NOMO-1 treated with DMSO at 0.1 percent for 48 hours (cell line): ENCODE measurements around the gene DPP7.

ENCODE experiments used
- DNase-seq: peaks from one replicate; lab custom pipeline; 2025; ENCODE audit not compliant: unreplicated experiment; lab: John Stamatoyannopoulos, UW

DPP7 gene

DNA sequence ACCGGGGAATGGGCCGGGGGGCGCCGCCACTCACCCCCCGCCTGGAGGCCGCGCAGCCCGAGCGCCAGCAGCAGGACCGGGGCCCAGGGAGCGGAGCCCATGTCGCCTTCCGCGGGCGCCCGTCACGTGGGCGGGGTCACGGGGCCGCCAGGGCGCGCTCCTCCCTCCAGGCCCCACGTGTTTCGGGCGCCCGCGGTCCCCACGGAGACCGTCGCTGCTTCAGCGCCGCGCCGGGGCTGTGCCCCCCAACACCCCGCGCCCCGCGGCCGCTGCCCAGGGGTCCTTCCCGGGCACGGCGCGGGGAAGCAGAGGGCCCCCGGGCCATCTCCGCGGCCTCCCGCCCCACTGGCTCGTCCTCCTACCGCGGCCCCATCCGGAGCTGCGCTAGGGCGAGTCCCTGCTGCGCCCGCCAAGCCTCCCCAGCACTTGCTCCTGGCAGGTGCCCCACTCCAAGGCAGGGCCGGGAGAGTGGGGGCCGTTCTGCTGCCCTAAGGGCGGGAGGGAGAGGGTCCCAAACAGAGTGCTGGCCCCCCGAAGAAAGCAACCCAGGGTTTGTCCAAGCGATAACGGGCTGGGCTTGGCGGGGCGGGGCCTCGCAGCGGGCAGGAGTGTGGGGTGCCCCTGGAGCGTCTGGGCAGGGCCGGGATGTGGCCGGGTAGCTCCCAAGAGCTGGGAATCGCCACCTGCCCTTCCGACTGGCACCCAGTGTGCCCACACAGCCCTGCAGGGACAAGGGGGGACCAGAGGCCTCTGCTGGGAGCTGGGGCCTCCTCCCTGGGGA is at the start of gene DPP7:
Gene DPP7 (minus strand): TSS at position 121 of the 781 bp plus-strand sequence. CDS start 20 bp downstream, at position 101.
- DNase-seq, result peak; percentile 71

DNA sequence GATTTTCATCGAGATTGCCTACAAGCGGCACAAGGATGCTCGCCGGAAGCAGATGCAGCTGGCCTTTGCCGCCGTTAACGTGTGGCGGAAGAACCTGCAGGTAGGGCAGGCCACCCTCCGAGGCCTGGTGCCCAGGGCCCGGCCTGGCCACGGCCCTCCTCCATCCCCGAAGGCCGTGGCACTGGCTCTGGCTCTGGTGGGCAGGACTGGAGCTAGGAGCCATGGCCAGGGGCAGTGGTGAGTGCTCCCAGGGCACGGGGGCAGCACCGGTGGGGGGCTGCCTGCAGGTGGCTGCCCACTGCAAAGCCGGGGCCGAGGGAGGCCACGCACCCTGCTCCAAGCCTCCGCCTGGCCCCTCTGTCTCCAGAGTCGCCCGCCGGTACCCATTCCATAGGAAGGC is 49.3 kb upstream of the DPP7 start:
- DNase-seq, result no peak

DNA sequence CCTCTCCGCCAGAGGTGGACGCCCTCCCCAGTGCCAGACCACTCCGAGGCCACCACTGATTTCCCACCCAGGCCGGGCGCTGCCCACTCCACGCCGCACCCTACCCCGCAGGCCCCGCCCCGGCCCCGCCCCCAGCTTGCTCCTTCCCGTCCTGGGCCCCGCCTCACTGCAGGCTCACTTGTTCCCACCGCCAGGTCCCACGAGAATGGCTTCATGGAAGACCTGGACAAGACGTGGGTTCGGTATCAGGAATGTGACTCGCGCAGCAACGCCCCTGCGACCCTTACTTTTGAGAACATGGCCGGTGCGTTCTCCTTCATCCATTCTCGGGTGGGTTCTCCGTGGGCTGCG is 48.8 kb upstream of the DPP7 start:
- no peak for DNase-seq

DNA sequence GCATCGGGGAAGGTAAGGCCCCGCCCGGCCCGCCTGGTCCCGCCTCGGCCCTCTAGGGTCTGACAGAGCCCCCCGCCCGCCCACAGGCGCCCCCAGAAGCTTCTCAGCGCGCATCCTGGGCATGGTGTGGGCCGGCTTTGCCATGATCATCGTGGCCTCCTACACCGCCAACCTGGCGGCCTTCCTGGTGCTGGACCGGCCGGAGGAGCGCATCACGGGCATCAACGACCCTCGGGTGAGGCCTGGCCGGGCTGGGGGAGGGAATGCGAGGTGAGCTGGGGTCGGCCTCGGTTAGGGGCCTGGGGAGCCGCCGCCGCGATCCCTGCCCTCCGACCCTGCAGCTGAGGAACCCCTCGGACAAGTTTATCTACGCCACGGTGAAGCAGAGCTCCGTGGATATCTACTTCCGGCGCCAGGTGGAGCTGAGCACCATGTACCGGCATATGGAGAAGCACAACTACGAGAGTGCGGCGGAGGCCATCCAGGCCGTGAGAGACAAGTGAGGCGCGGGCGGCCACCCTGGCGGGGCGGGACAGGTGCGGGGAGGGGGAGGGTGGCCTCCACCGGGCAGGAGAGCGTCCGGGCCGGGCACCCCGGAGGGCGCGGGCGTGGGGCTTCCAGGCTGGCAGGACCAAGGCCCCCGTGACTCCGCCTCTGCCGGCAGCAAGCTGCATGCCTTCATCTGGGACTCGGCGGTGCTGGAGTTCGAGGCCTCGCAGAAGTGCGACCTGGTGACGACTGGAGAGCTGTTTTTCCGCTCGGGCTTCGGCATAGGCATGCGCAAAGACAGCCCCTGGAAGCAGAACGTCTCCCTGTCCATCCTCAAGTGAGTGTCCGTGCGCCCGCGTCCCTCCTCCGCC is 48.2 kb upstream of the DPP7 start:
- no peak for DNase-seq

DNA sequence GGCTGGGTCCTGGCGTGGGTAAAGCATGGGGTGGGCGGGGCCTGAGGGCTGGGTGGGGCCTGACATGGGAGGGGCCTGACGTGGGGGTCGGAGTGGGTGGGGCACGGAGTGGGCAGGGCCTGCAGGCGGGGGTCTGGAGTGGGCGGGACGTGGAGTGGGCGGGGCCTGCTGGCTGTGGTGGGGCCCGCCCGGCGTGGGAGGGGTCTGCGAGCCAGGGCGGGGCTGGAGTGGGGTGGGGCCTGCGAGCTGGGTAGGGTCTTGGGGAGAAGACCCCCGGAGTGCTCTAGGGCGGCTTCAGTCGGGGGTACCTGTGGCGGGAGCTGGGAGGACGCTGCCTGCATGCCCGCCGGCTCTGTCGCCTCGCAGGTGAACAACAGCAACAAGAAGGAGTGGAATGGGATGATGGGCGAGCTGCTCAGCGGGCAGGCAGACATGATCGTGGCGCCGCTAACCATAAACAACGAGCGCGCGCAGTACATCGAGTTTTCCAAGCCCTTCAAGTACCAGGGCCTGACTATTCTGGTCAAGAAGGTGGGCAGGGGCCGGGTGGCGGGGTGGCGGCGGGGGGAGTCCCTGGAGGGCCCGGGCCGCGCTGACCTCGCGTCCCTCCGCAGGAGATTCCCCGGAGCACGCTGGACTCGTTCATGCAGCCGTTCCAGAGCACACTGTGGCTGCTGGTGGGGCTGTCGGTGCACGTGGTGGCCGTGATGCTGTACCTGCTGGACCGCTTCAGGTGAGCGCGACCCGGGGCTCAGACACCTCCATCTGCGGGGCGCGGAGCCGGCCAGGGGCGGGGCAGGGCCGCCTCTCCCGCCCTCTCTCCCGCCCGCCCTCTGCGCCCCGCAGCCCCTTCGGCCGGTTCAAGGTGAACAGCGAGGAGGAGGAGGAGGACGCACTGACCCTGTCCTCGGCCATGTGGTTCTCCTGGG is 47.3 kb upstream of the DPP7 start:
- no peak for DNase-seq

DNA sequence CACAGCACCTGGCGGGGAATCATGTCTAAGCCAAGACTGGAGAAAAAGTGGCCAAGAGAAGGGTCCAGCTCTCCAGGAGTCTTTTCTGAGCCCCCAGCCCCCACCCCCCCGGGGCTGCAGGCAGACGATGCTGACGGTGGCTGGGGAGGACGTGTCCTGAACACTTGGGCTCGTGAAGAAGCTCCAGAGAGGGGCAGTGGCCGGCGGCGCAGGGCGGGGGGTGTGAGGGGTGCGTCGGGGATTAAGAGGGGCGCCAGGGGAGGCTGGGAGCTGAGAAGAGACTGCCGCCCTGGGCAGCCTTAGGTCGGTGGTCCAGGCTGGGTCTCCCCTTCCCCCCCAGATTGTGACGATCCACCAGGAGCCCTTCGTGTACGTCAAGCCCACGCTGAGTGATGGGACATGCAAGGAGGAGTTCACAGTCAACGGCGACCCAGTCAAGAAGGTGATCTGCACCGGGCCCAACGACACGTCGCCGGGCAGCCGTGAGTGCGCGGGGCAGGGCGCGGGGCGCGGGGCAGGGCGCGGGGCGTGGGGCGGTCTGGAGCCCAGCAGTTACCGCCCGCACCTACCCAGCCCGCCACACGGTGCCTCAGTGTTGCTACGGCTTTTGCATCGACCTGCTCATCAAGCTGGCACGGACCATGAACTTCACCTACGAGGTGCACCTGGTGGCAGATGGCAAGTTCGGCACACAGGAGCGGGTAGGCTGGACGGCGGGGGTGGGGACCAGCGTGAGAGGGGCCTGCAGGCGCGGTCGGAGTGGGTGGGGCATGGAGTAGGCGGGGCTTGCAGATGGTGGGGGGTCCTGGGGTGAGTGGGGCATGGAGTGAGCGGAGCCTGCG is 46.4 kb upstream of the DPP7 start:
- DNase-seq, result no peak

DNA sequence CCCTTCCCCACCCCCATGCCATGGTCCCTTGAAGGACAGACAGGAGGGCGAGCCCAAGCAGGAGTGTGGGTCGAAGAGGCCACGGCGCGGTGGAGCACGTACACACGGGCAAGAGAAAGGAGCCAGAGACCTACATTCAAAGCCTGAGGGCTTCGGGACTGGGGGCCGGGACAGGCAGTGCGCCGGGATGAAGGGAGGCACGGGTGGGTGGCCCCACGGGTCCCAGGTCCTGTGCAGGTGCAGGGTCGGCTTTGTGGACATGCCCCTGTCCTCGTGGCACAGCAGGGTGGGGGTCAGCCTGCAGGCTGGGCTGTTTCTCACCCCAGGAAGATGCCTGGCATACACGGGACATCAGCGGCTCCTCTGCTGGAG is 45.5 kb upstream of the DPP7 start:
- no peak for DNase-seq

DNA sequence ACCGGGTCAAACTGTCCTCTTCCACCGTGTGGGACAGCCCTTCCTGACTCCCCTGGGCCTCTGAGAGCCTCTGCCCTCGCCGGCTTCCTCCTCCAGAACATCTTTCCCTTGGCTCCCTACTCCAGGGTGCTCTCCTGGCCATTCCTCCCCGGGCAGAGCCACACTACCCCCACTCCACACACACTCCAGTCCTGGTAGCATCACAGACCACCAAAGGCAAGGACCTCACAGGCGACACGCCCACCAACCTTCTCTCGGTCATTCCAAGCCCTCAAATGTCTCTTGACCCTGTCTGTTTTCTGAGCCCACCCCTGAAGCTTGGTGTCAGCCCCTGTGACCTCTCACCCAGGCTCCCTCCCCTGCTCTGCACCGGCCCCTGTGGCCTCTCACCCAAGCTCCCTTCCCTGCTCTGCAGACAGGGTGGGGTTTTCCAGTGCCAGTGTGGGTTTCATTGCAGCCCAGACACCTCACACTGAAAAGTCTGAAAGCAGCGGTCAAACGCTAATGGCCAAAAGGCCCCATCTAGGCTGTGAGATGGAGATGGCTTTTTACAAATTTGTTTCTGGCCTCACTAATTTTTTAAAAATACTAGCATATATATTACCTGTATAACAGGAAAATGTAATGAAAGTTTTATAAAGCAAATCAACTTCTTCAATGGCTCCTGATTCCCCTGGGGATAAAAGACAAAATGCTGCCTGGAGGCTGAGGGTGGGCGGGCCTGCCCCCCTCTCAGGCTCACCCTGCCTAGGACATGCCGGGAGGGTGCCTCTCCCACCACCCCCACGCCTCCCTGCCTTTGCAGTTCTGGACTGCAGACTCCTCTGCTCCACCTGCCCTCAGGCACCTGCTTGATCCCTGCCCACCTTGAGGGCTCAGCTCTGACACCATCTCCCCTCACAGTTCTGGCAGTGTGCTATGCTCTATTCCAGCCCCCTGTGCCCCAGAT is 44.8 kb upstream of the DPP7 start:
- DNase-seq, result no peak

DNA sequence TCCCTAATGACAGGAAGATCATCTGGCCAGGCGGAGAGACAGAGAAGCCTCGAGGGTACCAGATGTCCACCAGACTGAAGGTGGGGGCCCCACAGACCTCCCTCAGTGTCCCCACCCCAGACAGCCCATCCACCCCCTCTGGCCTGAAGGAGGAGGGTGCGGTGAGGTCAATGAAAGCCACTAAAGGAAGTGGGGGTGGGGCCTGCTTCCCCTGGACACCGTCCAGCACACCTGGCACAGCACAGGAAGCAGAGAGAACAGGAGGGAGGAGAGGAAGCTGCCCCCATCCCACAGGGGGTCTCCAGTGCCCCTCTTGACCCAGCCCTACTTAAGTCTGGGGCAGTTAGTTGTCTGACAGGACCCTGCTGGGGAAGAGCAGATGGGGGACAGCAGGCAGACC is 44.1 kb upstream of the DPP7 start:
- no peak for DNase-seq

DNA sequence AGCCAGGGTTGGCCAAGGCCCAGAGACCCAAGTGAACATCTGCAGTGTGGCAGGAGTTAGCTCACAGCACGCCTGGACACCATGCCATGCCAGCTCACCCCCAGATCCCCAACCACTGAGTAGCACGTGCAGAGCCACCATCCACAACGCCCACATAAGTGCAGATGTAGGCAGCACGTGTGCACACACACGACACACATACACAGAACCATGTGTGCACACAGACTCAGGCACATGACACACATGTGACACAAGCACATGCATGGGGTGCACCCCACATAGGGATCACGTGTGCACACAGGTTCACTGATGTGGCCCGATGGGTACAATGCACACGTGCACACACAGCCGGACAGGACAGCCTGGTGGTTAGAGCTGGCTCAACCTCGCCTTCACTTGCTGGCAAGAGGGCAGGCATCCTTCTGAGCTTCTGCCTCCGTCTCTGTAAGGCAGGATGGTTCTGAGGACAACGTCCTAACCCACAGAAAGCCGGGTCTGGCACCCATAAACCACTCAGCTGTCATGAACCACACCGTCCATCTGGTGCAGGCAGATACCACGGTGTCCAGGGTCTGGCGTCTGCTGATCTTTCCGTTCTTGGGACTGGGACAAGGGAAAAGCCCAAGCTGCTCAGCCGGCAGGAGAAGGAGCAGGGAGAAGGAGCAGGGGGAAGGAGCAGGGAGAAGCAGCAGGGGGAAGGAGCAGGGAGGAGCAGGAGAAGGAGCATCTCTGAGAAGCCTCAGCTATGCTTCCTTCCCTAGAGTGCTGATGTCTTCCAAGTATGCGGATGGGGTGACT is 43.3 kb upstream of the DPP7 start:
- no peak for DNase-seq

DNA sequence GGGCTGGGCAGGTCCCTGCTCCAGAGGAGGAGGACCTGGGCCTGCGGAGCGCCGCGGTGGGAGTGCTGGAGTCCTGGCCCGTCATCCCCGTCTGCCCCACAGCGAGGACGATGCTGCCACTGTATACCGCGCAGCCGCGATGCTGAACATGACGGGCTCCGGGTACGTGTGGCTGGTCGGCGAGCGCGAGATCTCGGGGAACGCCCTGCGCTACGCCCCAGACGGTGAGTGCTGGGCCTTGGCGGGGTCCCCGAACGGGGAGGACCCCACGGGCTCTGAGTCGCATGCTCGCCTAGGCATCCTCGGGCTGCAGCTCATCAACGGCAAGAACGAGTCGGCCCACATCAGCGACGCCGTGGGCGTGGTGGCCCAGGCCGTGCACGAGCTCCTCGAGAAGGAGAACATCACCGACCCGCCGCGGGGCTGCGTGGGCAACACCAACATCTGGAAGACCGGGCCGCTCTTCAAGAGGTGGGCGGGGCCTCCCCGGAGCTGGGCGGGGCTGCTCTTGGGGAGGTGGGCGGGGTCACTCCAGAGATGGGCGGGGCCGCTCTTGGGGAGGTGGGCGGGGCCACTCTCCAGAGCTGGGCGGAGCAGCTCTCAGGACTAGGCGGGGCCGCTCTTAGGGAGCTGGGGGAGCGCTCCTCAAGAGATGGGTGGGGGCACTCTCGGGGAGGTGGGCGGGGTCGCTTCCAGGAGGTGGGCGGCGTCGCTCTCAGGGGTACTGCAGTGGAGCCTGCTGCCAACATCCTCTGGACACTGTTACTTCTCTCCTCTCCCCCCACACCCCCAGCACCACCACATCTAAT is 42.2 kb upstream of the DPP7 start:
- no peak for DNase-seq

DNA sequence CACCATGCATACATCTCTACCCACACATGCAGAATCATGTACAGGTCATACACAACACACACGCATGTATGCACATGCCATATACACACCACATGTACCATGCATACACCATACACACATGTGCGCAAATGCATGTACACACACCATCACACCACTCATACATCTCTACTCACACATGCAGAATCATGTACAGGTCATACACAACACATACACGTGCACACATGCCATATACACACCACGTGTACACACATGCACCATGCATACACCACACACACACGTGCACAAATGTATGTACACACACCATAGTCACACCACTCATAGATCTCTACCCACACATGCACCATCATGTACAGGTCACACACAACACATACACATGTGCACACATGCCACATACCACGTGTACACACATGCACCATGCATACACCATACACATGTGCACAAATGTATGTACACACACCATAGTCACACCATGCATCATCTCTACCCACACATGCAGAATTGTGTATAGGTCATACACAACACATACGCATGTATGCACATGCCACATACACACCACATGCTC is 38.4 kb upstream of the DPP7 start:
- no peak for DNase-seq

DNA sequence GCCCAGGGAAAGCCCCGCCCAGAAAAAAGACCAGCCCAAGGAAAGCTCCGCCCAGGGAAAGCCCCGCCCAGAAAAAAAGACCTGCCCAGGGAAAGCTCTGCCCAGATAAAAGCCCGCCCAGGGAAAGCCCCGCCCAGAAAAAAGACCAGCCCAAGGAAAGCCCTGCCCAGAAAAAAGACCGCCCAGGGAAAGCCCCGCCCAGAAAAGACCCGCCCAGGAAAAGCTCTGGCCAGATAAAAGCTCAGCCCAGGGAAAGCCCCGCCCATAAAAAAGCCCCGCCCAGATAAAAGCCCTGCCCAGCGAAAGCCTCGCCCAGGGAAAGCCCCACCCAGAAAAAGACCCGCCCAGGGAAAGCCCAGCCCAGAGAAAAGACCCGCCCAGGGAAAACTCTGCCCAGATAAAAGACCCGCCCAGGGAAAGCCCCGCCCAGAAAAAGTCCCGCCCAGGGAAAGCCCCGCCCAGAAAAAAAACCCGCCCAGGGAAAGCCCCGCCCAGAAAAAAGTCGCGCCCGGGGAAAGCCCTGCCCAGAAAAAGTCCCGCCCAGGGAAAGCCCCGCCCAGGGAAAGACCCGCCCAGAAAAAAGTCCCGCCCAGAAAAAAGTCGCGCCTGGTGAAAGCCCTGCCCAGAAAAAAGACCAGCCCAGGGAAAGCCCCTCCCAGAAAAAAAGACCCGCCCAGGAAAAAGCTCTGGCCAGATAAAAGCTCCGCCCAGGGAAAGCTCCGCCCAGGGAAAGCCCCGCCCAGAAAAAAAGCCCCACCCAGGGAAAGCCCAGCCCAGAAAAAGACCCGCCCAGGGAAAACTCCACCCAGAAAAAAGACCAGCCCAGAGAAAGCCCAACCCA is 36.3 kb upstream of the DPP7 start:
- DNase-seq, result peak; percentile 49

DNA sequence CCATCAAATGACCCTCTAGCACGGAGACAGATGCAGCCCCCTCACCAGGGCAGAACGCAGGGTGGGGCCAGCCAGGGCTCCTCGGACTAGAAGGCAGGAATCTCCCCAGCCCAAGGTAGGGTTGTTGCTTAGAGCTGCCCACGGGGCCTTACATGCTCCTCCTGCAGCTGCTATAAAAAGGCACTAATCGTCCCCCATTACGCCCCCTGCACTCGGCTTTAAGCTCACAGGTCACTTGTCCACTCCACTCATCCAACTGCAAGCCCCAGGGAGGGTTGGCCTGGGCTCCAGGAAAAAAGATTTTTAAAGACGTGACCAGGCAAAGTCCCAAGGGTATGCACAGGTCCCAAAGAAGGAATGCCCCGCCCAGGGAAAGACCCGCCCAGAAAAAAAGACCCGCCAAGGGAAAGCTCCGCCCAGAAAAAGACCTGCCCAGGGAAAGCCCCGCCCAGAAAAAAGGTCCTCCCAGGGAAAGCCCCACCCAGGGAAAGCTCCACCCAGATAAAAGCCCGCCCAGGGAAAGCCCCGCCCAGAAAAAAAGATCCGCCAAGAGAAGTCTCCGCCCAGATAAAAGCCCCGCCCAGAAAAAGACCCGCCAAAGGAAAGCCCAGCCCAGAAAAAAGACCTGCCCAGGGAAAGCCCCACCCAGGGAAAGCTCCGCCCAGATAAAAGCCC is 35.5 kb upstream of the DPP7 start:
- DNase-seq, result no peak

DNA sequence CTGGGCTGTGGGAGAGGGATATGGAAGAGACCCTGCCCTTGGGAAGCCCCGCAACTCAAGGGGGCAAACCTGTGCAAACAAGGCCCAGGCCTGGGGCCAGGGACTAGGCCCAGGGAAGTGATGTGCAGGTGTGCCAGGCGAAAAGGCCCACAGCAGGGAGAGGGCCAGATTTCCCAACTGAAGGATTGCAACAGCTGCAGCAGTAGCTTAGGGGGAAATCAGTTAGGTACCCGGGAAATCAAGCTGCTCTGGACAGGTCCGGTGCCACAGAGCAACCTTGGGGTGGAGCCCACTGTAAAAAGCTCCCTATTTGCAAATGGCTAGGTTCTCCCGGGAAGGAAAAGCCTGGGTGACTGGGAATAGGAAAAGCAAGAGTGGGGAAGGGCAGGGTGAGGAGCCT is 34.8 kb upstream of the DPP7 start:
- no peak for DNase-seq

DNA sequence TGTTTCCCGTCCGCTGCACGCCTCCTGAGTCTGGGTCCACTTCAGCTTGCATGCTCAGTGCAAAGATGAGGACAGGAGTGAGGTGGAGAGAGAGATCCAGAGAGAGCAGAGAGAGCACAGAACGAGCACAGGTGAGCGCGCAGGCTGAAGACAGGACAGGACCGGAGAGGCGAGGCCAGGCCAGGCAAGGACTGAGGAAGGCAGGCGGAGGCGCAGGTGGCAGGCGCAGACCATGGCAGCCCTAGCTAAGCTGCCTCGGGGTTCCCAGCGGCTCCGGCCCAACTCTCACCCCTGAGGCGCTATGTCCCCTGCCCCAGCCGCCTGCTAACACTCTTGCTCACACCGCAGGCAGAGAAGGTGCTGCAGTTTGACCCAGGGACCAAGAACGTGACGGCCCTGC is 34.1 kb upstream of the DPP7 start:
- no peak for DNase-seq
